RKO (cell line): ENCODE data around the gene NENF.
A peak's percentile ranks its signal among the peaks of the same experiment; 100 is the strongest.
"Not testable (repeated sequence)": the region's sequence is repeated elsewhere in the genome, so short reads cannot be mapped to it uniquely, and the experiment has no call there.

ENCODE experiments used
- DNase-seq: peaks from one replicate; pipeline ENCODE4 v3.0.0-alpha.2; 2016; ENCODE audit warnings: low spot score

The NENF gene

DNA sequence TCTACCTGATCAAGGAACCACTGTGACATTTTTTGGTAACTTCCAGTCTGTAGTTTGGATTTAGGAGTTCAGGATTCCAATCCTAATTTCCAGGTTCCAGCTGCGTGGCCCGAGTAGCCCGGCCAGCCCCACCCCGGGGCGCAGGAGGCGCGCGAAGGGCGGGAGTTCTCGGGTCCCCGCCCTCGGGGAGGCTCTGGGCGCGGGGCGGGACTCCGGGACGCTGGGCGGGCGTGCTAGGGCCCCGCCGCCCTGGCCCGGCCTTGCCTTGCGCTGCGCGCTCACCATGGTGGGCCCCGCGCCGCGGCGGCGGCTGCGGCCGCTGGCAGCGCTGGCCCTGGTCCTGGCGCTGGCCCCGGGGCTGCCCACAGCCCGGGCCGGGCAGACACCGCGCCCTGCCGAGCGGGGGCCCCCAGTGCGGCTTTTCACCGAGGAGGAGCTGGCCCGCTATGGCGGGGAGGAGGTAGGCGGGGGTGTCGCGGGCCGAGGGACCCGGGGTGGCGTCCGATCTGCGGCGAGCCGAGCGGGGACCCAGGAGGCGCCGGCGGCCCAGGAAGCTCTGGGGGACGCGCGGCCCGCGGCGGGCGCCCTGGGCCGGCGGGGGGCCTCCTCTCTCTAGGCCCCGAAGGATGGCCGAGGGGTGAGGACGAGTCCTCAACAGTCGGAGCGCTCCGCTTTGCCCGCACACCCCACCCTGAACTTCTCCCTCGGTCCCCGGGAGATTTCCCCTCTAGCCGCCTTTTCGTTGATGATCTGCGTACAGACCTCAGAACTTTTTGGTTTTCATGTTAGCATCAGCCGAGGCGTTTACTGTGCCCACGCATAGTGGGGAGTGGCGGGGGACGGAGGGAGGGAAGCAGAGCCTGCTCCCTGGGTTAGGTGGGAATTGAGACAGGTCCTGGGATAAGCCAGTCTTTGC lies at the start of gene NENF:
Gene NENF (plus strand): TSS at position 260 of the 916 bp plus-strand sequence. CDS start 24 bp downstream, at position 284.
- DNase-seq = peak; percentile 86

DNA sequence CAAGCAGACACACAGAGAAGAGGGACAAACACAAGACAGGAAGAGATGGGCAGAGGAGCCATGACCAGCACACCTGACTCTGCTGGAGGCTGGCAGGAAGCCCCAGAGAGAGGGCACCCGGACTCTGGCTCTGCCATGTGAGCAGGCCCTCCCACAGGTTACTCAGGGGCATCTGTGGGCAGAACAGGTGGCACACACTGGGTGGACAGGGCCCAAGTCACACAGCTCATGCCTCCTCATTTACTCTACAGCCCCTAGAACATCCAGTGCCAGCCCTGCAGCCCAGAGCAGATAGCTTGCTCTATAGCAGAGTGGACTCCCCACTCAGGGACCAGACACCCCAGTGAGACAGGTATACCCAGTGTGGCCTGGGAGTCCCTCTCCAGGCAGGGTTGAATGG lies 46.7 kb upstream of the NENF start:
- DNase-seq = no peak

DNA sequence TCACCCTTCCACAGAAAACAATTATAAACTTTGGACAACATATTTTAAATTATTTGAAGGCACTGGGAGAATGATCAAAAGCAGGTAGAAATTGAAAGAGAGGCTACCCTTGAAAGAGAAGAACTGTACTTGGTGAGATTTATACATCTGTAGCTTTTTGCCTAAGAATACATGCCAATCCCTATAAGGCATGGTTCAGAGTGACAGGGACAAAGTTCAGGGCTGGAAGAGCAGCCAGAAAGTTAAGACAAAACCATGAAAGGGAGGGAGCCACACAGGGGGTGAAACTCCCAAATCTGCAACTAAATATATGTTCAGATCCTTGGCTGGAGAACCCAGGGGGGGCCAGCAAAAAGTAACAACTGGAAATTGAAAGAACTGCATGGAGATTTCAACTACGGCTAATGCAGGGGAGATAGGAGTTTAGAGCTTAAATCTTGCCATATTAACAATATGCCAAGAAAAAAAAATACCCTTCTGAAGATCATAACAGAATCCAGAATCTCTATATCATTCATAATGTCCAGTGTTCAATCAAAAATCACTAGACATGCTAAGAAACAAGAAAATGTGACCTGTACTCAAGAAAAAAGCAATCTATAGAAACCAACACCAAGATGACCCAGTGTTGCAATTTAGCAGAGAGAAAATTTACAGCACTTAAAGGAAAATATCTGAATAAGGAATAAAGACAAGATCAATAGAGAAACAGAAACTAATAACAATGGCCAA lies 43.6 kb upstream of the NENF start:
- DNase-seq = no peak

DNA sequence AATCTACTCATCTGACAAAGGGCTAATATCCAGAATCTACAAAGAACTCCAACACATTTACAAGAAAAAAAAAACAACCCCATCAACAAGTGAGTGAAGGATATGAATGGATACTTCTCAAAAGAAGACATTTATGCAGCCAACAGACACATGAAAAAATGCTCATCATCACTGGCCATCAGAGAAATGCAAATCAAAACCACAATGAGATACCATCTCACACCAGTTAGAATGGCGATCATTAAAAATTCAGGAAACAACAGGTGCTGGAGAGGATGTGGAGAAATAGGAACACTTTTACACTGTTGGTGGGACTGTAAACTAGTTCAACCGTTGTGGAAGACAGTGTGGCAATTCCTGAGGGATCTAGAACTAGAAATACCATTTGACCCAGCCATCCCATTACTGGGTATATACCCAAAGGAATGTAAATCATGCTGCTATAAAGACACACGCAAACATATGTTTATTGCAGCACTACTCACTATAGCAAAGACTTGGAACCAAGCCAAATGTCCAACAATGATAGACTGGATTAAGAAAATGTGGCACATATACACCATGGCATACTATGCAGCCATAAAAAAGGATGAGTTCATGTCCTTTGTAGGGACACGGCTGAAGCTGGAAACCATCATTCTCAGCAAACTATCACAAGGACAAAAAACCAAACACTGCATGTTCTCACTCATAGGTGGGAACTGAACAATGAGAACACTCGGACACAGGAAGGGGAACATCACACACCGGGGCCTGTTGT lies 36.9 kb upstream of the NENF start:
- DNase-seq = not testable (repeated sequence)

DNA sequence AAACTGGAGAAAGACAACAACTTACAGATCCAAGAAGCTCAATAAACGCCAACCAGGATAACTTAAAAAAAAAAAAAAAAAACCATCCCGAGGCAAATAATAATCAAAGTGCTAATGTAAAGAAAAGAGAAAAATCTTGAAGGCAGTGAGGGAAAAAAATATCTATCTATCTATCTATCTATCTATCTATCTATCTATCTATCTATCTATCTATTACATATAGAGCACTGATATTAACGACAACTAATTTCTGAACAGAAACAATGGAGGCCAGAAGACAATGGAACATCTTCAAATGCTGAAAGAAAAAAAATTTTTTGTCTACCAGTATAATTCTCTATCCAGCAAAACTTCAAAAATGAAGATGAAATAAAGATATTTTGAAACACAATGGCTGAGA lies 36.1 kb upstream of the NENF start:
- peak; percentile 24 for DNase-seq

DNA sequence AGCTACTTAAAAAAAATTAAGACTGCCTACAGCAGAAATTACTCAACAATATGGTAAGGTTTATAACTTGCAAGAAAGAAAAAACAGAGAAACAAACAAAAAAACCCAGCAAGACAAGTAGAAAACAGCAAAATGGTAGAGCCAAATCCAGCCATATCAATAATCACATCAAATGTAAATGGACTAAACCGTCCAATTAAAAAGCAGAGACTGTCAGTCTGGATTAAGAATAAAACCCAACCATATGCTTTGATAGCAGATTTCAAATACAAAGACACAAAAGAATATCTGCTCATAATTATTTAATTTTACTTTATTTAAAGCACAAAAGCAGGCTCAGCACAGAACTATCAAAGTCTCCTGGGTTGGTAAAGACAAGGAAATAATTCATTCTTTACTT lies 35.5 kb upstream of the NENF start:
- DNase-seq = no peak

DNA sequence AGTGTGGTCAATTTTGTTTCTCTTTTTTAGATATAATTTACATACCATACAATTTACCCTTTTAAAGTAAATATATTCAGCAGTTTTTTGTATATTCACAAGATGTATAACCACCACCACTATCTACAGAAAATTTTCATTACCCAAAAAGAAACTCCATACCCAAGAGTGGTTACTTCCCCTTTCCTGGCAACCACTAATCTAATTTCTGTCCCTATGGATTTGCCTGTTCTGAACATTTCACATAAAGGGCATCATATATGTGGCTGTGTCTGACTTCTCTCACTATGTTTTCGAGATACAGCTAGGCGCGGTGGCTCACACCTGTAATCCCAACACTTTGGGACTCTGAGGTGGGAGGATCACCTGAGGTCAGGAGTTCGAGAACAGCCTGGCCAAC lies 31.7 kb upstream of the NENF start:
- no peak for DNase-seq

DNA sequence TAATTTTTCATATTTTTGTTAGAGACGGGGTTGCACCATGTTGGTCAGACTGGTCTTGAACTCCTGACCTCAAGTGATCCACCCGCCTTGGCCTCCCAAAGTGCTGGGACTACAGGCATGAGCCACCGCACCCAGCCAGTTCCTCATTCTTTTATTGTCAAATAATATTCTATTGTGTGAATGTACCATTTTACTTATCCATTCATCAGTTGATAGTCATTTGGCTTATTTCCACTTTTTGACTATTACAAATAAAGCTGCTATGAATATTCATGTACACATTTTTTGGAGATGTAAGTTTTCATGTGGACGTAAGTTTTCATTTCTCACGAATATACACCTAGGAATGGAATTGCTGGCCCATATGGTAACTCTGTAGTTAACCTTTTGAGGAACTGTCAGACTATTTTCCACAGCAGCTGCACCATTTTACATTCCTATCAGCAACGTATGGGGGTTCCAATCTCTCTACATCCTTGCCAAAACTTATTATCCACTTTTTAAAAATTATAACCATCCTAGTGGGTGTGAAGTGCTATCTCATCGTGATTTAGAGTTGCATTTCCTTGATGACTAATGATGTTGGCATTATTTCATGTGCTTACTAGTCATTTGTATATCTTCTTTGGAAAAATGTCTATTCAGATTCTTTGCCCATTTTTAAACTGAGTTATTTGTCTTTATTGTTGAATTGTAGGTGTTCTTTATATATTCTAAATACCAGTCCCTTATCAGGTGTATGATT lies 30.7 kb upstream of the NENF start:
- peak; percentile 86 for DNase-seq

DNA sequence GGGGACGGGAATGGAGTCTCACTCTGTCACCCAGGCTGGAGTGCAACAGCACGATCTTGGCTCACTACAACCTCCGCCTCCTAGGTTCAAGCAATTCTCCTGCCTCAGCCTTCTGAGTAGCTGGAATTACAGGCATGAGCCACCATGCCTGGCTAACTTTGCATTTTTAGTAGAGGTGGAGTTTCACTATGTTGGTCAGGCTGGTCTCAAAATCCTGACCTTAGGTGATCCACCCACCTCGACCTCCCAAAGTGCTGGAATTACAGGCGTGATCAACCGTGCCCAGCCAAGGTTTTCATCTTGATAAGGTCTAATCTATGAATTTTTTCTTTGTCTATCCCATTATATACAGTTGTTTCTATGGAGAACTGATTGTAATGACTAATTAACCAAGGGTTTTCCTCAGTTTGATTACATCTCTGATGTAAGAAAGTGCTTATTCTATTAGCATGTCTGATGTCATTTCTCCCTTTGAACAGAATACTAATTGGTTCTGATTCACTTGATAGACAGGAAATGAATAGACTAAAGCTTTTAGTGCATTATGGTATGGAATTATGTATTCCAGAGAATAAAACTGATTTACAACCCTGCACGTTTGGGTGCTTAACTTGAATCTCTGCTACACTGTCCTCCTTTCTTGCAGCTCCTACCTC lies 29.9 kb upstream of the NENF start:
- peak; percentile 52 for DNase-seq

DNA sequence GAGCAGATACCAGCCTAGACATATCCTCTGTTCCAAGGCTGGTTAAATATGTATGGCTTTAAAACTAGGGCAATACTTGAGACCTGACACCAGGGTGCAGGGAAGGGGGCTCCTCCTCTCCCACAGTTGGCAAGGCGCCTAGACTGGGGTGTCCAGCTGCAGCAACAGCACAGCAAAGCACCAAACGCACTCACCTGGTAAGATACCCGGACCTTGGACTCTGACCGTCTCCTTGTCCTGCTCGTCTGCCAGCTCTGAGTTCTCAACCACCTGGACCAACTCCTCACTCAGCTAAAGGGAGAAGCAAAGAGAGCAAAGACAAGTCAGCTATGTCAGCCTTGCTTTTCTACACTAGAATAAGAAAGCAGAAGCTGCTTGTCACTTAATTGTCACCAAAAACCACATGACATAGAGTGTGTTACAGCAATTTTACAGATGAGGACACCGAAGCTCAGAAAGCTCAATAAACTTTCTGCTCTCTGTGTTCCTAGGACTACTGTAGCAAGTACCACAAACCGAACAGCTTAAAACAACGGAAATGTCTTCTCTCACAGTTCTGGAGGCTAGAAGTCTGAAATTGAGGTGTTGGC lies 22.4 kb upstream of the NENF start:
- DNase-seq = no peak

DNA sequence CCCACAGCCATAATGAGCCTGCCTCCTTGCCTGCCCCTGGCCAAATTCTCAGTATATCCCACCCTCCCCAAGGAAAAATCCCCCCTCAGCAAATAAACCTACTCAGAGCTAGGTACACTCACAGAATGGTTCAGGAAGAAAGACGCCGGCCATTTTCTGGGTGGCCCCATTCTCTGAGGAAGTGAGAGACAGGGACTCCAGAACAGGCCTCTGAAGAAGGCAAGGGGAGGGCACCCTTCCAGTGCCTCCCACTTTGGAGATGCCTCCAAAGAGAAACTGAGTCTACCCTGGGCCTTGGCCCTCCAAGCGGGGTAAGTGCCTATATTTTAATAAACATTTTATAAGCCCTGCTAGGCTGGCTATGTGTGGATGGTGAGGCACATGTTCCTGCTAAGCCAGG lies 20.3 kb upstream of the NENF start:
- DNase-seq = no peak

DNA sequence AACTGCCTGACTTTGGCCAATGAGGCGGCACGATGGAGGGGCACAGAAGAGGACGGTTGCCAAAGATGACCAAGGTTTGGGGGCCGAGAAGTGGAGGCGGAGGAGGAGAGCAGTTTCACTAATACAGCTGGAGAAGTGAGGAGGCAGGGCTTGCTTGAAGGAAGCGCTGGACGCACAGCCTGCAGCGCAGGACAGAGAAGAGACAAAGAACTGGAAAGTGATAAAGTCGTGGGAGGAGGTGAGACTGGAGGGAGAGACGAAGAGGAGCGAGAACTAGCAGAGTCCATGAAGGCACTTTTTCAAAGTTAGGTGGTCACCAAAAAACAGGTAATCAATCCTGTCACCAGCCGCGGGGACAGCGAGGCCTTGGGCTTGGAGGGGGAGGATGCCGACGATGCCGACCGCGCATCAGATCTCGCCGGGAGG lies 18.8 kb upstream of the NENF start:
- DNase-seq = peak; percentile 36

DNA sequence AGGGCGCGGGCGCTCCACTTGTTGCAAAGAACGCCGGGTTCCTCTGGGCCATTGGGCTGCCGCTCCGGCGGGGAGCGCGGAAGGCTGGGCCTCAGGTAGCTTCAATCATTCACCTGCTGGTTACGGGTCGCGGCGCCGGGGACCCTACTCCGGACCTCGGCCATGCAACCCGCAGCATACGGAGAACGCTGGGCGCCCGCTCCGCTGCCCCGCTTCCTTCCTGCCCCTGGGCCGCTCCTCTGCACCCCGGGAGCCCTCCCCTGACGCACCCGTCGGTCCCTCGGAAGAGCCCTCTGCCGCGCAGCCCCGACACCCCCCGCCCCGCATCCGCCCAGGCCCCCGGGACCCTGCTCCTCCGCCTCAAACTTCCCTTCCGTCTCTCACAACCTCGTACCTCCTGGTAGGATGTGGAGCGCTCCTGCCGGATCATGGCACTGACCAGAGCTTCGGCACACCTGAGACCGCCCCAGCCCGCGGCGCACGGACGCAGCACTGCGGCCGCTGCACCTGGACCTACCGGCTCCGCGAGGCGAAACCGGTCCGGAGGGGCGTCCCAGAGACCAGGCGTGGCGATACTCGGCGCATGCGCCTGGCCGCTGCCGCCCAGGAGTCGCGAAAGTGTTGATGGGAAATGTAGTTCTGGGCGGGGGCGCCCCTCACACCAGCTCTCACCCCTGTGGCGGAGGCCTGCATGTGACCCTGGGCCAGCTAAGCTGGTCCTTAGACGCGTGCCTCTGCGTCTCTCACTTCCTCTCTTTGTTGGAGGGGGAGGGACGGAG lies 18.2 kb upstream of the NENF start, which contains the start of gene PACC1:
Gene PACC1 (minus strand): TSS at position 559 of the 779 bp plus-strand sequence. CDS start 129 bp downstream, at position 430.
- DNase-seq = peak; percentile 95

DNA sequence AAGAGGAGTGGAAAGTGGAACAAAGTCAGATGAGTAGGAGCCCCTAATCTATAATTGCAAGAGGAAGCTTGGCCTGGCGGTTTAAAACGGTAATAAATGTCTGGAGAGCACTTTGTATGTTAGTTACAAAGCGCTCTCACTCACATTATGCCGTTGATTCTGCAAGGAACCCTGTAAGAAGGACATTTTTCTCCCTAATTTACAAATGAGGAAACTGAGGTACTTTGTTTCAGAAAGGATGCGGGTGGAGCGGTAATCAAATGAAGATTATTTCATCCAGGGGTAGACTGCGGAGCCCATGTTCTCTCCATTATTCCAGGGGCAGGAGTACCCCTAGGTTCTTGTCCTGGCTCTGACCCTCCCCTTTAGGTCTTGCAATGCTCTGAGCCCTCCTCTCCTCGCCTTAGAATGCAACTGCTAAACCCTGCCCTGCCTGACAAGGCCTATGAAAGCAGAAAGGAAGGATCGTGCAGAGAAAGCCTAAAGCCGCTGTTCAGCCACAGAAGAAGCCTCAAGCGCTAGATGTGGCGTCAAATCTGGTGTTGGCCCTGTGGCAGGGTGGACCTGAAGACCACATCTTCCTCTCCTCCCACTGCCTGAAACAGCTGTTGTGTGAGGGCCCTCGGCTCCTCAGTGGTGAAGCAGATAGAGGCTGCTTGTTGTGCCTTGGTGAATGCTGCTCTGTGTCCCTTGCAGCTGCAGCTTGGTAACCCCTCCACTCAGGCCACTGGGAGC lies 17.4 kb upstream of the NENF start:
- no peak for DNase-seq

DNA sequence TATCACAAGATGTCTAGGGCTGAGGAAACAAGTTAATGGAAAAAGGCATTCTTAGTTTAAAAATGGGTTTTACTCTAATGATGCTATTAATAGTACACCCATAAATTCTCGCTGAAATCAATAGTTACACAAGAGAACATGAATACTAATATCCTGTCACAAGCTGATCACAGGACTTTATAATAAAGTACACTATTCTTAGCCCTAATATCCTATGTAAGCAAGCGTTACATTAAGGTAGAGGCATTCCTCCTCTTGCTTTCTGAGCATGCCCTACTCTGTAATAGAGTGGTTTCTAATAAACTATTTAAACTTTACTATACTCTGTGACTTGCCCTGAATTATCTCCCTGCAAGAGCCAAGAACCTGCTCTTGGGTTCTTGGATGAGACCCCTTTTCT lies 11.6 kb upstream of the NENF start:
- no peak for DNase-seq

DNA sequence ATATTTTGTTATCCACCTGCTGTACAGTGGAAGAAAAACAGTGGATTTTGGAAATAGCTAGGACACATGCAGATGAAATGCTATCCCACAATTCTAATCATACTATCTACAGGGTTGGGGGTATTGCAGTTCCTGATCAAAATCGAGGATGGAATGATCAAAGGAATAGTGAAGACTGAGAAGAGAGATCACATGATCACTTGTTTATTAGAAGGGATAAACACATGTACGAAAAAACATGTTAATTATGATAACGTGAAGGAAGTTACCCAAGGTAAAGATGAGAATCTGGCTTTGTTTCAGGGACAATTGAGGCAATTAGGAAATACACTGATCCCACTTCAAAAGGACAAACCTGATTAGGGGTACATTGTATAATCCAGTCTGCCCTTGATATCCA lies 8.8 kb upstream of the NENF start:
- no peak for DNase-seq

DNA sequence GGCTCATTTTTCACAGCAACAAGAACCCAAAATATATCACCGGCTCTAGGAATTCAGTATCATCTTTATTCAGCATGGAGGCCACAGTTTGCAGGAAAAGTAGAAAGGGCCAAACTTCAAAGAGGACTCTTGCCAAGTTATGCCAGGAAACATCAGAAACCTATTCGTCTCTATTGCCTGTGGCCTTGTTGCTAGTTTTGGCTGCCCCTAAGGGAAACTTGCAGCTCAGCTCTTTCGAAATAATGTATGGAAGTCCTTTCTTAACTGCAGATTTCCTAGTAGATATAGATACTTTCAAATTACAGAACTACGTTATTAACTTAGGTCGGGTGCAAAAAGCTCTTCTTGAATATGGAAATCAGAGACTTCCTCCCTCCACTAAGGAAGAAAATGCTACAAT lies 4.2 kb upstream of the NENF start:
- DNase-seq = no peak

DNA sequence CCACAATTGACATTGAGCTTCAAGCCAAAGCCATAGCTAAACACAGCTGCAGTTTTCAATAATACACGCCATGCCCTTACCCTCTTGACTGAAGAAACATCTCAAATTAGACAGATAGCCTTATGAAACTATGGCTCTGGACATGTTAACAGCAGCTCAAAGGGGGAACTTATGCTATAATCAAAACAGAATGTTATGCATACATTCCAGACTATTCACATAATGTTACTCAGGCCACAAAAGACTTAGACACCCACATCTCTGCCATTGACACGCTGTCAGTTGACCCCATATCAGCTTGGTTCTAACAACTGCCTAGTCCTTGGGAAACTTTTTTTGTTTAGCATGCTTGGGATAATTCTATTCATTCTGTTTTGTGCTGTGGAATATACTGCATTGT lies 2.3 kb upstream of the NENF start:
- no peak for DNase-seq

DNA sequence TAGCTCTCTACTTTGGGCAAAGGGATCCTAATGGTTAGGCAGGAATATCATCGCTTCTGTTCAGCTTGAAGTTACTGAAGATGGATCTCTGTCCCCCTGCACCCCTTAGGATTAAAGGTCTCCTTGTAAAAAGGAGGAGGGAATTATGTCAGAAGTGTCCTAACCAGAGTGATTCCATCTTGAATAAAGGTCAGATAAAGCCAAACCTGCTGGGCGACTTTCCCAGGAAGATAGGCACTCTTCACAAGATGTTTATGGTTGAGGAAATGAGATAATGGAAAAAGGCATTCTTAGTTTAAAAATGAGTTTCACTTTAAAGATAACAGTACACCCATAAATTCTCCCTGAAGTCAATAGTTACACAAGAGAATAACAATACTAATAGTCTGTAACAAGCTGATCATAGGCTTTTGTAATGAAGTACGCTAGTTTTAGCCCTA lies 1.7 kb upstream of the NENF start:
- no peak for DNase-seq
